Islet of Langerhans (tissue), 1 donor: ENCODE measurements around the gene GALNT14.

Experiments
- FAIRE-seq: peaks from one replicate; lab custom pipeline; 2011; peaks lifted over from hg19 to GRCh38; lab: Jason Lieb, UNC

Gene GALNT14

DNA sequence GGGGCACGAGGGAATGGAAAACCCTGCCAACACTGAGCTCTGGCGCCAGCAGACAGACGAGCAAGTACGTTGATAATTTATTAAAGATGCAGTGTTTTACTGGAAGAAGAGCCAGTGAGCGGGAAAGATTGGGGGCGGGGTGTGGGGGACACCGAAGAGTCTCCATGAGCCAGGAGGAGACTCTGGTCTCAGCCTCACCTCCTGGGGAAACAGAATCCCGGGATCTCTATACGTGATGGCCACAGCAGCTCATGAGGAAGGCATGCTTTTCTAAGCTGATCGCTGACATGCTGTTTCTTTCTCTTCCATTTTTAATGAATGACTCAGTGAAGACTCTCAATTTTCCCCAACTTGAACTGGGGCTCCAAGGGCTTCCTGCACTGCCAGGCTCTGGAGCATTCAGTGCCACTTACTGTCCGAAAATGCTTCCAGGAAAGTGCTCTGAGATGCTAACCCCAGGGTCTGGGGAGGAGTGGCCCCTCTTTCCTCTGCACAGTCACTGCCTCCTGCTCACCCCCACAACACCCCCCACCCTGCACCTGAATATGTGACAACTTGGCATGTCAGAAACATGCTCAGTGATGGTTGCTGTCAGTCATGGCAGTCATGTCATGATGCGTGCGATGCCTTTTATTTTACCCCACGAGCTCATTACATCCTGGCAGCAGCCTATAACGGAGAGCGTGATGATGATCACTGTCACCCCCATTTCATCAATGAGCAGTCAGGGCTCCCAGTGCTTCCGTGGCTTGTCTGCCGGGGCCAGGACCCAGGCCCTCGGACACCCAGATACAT, 166.8 kb downstream of the GALNT14 start:
- no peak for FAIRE-seq

DNA sequence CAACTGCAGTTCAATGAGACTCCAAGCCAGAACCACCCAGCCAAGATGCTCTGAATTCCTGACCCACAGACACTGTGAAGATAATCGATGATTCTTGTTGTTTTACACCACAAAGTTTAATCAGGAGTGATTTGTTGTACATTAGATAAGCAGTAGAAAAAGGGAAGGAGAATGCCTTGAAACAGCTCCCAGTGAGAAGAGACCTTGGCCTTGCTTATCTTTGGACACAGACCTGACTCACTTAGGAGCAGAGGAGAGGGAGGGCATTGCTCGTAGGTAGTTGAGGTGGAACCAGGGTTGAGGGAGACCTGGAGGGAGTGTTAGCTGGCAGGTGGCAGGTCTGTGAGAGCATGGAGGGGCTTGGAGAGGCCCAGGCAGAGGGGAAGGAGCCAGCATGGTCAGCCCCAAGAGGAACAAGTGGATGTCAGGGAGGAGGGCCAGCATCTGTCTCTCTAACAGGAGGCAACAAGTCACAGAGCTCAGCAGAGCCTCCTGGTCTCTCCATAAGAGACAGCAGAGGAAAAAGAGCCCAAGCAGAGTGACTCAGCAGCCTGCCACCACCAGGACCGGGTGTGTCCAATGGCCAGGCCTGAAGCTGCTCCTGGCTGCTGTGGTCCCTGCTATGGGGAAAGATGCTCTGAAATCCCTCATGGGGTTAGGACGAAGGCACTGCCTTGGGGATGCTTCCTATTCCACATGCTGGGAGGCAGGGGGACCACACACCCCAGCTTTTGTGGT, 169.4 kb downstream of the GALNT14 start:
- FAIRE-seq, result no peak

DNA sequence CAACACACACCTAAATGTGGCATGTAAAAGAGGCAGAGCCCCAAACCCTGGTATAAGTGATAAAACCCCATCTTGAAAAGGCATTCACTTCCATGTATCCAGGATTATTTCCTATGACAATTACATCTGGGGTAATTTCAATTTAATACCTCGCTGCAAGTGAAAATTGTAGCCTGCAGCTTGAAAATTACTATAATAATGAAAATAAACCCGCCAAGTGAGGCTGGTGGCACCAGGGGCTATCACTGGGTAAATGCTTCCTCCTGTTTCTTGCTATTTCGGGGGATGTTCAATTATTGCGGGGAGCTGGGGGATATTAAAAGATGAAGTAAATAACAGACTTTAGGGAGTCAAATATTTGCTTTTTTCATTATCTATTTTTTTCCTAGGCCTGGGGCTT, 171.5 kb downstream of the GALNT14 start:
- FAIRE-seq, result no peak

DNA sequence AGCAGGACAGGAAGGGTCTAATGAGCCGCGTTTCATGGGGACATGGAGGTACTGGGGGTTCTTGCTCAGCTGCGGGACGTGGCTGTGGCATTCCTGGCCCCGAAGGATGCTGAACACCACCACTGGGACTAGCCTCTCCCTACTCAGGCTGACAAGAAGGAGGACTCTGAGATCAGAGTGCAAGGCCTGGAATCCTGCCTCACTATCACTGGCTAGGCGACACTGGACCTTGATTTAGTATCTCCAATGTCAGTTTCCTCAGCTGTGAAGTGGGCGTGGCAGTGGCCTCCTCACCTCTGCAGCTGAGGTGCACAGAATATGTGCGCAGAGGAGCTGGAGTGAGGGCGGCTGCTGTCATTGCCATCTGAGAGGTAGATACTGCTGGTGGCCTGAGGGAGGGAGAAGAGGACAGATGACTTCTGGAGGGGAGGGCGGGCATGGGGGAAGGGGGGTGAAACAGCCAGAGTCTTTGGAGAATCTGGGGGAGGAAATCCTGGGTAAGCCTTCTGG, 173.2 kb downstream of the GALNT14 start:
- FAIRE-seq, result no peak

DNA sequence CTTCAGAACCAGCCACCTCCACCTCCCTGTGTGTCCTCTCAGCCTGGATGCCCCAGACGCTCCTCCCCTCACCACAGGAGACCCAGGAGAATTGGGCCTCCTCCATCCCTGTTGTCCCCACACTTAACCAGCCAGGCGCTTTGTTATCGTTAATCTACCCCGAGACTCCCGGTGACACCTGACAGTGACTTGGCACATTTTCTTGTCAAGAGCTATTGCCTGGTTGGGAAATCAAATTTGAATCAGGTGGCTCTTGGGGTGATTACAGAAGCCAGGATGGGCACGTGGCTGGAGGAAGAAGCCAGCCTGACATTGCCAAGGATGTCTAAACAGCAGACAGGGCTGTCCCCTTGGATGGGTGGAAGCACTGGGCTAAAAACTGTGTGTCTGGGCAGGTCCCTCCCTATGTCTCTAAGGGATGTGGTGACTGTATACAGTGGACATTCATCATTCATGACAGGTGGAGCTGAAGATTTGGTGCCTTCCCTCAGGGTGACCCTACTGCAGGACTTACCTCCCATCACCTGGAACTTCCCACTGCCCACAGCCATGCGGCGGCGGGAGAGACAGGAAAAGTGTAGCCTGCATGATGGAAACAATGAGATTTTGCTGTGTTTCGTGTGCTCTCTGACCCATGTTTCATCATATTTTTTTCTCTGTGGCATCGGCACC, 173.8 kb downstream of the GALNT14 start:
- FAIRE-seq, result no peak

DNA sequence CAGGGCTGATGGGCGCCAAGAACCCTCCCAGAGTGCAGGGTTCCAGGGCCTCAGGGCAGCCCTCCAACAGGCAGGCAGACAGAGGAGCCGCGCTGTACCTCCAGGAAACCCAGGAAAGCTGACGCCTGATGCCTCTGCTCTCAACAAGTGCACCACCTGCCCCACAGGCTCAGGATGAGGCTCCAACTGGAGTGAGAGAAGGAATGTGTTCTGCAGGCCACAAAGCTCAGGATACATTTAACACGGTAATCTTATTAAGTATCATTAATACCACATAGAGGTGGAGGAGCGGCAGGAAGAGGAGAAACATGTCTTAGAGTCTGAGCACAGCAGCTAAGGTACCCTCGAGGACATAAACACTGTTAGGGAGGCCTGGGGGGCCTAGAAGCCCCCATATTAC, 175.1 kb downstream of the GALNT14 start:
- no peak for FAIRE-seq

DNA sequence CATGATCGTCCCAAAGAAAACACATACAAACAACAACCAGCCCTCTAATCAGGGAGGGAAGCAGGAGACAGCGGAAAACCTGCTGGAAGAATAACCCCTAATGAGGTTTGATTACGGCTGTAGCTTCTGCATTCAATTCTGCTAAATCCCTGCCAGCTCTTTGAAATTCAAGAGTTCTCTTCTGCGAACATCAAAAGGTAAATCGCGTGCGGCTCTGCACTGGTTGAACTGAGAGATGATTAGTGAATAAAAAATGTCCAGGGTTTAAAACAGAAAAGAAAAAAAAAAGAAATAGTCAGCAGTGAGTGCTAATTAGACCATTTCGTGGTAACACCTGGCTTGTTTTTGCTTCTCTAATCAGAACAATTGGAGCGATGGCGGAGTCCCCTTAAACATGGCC, 178.0 kb downstream of the GALNT14 start:
- FAIRE-seq, result no peak

DNA sequence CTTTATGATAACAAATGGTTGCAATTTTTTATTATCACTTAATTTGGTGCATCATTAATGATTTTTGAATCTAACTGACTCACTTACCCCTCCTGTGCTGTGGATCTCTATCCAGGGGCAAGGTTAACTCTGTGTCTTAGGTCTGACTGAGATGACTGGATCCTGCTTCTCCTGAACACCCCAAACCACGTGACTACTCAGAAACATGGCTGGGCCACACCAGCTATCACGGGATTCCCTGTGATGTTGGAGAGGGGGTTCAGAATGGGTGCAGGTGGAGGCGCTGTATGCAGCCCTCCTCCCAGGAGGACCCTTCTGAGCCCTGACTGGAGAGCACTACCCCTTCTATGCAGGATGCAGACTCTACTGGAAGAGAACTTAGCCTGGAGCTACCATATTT, 178.6 kb downstream of the GALNT14 start:
- no peak for FAIRE-seq

DNA sequence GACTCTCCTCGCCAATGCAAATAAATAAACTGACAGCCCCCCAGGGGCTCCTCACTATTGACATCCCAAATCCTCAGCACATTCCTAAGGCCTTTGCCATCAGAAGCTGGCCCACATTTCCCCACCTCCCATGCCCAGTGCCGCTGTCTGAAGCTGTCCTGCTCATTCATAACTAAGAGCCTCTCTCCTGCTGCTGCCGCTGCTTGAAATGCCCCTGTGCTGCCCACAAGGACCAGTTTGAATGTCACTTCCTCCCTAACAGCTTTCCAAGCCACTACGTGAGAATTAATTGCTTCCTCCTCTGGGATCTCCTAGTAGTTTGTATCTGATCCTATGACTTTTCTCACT, 179.3 kb downstream of the GALNT14 start:
- no peak for FAIRE-seq

DNA sequence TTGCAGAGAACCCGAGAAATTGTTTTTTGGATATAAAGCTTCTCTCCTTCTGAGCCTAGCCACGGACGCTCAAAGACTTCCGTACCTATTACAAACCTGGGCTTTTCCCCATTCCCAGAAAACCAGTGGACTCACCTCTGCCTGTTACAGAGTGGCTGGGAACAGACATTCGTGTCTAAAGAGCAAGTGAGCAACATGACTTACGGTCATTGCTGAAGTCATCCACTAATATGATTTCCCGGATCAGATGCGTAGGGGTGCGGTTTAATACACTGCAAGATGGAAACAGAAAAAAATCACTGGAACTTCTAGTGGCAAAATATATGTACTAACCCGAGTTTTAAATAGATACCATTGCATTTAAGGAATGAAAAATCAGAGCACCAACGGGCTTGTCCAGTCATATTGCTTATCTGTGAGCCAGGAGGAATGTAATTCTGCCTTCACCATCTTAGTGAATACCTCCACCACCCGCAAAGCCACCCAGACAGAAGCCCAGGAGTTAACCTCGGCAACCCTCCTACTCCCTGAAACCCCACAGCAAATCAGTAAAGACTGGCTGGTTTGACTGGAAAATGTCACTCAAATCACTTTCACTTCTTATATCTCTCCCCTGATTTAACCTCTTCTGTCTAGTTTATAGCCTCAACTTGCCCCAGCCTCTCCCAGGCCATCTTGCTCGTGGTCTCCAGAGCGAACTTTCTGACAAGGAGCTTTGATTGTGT, 179.9 kb downstream of the GALNT14 start:
- FAIRE-seq, result no peak

DNA sequence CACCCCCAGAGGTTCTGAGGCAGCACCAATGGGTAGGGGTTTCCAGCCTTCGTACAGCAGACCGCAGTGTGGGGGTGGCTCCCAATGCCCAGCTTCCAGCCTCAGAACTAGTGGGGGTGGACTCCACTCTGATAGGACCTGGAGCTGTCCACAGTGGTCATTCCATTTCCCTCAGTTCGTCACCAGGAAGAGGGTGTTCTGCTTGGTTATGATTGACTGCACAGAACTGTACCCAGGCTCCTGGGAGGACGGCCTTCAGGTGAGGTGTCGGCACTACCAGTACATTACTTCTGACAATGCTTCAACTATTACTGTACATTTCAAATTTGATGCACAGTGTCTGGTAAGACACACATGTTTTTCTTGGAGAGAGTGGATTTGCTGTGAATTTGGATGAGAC, 180.6 kb downstream of the GALNT14 start:
- FAIRE-seq, result no peak

DNA sequence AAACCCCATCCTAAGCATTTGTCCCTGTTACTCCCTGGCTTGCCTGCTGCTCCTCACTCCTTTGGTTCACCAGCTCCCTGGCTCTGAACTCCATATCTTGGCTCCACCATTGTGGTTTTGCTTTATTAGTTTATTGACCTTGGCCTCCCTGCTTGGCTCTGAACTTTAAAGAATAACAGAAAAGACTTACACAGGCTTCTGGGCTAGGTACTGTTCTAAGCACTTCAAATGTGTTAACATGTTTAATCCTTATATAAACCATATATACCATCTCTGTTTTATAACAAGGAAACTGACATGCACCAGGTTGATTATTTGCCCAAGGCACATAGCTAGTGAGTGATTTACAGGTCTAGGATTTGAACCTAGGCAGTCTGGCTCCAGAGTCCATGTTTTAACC, 181.2 kb downstream of the GALNT14 start:
- FAIRE-seq, result no peak

DNA sequence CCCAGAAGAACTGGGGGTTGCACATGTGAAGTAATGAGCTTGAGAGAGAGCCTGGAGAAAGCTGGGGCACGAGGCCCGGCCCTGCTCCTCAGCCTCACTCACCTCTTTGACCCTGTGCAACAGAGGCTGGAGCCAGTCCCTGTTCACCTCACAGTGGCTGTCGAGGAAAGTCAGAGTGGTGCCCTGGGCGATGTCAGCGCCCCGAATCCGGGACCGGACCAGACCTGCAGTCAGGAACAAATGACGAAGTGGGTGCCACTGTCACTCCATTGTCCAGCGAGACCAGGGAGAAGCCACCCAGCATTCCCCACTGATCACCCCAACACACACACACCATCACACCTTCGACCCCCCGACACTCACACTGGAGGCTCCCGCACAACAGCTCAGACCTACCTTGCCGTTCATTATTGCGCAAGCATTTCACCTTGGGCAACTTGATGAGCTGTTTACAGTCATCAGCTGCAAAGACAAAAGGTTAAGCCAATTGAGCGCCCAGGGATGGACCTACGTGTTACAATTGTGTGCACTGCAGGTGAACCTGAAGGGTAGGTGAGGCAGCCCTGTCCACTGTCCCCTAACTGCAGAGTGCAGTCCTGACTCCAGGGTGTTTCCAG, 182.6 kb downstream of the GALNT14 start:
- no peak for FAIRE-seq

DNA sequence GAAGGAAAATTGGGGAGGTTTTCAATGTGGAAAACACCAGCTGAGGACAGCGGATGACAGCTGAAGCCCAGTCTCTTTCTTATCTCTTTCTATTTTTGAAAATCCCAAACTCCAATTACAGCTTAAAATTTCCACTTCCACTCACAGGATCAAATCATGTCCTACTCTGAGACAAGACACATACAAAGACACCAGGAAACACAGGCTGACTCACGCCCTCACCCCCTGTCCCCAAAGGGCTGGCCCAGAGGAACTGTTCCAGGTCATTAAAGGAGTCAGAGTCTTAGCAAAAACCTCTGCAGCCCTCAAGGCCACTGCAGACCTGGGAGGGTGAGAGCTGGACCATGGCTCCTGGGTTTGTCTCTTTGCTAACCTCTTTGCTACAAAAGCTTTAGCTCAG, 187.9 kb downstream of the GALNT14 start:
- no peak for FAIRE-seq

DNA sequence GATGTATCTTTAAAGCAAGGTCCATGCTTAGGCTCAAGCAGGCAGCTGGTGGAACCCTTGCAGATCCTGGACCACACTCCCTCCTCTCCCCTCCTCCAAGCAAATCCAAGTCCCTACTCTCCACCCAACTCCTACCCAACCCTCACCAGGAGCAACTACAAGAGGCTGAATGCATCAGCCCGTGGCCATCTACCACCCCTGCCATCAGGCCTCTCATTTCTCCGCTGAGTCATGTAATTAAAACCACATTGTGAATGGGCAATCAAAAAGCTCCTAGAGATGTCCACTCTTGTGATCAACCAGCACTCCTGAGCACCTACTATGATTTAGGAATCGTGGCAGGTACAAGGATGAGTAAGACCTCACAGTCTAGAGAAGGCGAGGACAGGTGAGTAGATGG, 188.8 kb downstream of the GALNT14 start:
- no peak for FAIRE-seq

DNA sequence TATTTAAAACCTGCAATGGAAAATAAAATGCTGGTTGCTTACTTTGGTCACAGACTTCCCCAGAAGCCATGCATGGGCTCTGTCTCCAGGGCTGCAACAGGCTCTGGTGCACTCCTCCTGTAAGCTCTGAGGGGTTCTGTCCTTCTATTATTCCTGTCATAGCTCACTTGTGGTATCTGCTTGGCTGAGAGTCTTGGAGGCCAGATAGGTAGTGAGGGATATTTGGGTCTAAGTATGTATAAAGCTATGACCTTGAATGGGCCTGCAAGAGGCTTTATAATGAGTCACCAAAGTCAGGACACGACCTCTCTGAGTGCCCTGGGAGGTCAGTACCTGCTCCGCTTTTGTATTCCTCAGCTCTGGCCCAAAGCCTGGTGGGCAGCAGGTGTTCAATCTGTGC, 189.4 kb downstream of the GALNT14 start:
- FAIRE-seq, result no peak

DNA sequence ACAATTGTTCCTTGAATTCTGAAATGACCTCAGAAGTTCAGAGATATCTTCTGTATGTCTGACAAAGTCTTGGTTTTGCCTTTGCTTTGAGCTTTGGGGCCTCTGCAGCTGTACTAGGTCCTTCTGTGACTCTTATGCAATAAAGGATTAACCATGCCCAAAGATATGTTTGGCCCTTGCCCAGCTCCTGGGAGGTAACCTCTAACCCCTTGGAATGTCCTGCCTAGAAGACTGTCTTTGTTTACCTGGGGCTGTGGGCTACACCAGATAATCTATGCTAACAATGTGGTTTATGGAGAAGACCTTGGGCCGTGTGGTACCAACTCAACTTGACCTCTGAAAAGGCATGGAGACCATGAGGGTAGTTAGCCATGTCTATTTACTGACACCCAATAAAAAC, 190.1 kb downstream of the GALNT14 start:
- FAIRE-seq, result no peak

DNA sequence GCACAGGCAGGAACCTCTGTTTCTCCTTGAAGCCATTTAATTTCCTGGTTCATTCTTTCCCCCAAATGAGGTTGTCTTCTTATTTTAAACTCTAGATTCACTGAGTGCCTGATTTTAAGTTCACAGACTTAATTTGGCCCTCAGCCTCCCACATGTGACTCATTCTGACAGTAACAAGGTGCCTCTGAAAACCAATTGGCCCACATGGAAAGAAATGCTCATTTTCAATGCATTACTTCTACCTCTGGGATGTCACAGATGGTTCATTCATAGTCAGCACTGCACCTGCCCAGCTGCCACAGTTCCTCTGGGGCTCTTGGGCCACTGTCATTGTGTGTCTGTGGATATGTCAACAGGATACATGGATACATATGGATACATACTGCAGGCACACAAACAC, 190.6 kb downstream of the GALNT14 start:
- no peak for FAIRE-seq

DNA sequence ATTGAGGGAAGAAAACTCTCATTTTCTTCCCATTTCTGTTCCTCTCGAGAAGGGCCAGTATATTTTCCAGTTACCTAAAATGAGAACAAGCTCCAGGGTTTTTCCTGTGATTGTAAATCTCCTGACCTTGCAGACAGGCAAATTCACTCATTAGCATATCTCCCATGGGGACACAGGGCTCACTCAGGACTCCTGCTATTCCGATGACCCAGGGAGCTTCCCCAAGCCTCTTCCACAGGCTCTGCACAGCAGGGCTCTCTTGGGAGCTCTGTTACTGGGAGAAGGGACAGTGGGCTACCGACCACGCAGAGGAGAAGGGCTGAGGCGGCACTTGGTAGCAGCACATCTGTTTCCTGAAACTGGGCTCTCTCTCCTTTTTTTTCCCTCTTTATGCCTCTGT, 195.8 kb downstream of the GALNT14 start:
- no peak for FAIRE-seq

DNA sequence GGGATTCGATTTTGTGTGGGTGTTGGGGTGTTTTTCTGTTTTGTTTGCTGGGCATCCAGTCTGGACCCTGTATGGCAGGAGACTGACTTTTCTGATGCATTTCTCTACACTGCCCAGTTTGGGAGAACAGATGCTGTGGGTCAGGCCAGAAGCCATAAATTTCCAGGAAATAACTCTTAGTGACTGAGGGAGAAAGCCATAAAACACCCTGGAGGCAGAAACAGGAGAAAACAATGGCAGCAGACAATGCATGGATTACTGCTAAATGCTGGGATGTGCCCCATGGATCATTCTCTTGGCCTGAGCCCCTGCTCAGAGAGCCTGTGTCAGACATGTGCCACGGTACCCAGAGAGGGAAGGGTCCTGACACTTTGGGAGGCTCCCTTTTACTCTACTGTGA, 197.4 kb downstream of the GALNT14 start:
- FAIRE-seq, result no peak

DNA sequence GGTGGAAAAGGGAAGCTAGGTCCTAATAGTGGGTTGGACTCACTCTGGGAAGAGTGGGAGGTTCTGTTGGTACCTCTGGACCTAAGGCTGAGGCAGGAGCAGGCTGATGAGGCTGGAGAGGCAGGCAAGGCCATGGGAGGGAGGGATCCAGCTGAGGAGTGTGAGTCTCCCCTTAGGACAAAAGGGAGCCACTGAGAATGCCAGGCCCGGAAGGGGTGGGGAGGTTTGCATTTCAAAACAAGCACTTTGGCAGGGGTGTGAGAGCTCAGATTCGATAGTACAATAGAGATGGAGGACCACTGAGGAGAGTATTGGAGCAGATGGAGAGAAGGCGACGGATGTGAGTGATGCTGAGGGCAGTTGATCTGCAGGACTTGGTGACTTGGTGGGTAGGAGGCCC, 198.9 kb downstream of the GALNT14 start:
- FAIRE-seq, result no peak

DNA sequence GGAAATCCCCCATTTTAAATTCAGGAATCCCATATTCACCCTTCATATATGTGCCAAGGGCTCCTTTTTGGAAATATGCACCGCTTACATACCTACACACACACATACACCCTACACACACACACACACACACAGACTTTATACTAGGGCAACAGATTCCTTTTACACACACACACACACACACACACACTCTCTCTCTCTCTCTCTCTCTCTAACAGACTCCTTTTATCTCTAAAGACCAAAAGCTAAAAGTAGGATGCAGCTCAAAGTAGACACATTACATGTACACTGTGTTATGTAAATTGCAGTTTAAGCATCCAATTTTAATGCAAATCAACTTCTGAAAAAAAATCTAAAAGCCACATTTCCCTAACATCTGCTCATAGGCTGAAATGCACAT, 200.0 kb downstream of the GALNT14 start:
- no peak for FAIRE-seq
